KMS-11 (cell line): ENCODE results near the gene PRR12.

Experiments used
- H2AFZ ChIP-seq: fragments of 200-600 bp; sonication (generic); 2 replicates; pipeline ENCODE4 v1.6.1; 2016; ENCODE audit warnings: antibody characterized with exemption, mixed run types, low read depth
- H3K27ac ChIP-seq: fragments of 200-600 bp; sonication (generic); 2 replicates; pipeline ENCODE4 v1.6.1; 2016; ENCODE audit warnings: mild to moderate bottlenecking, mixed run types
- H3K27me3 ChIP-seq: fragments of 200-600 bp; sonication (generic); 2 replicates; pipeline ENCODE4 v1.6.1; 2017; ENCODE audit warnings: mild to moderate bottlenecking, low read depth, mixed run types, moderate library complexity; ENCODE audit not compliant: insufficient read depth
- H3K36me3 ChIP-seq: fragments of 200-600 bp; sonication (generic); 2 replicates; pipeline ENCODE4 v1.6.1; 2017; ENCODE audit warnings: mild to moderate bottlenecking, mixed run types; ENCODE audit not compliant: insufficient read depth
- H3K4me1 ChIP-seq: fragments of 200-600 bp; sonication (generic); 2 replicates; pipeline ENCODE4 v1.6.1; 2016; ENCODE audit warnings: mild to moderate bottlenecking, low read depth, mixed run types; ENCODE audit not compliant: poor library complexity, severe bottlenecking
- H3K4me2 ChIP-seq: fragments of 200-600 bp; sonication (generic); 2 replicates; pipeline ENCODE4 v1.7.0; 2016; ENCODE audit warnings: mild to moderate bottlenecking, mixed run types
- H3K4me3 ChIP-seq: fragments of 200-600 bp; sonication (generic); IDR thresholded peaks from 2 replicates; pipeline ENCODE4 v1.6.1; 2017; ENCODE audit warnings: low read depth, low read length, mixed read lengths; ENCODE audit not compliant: insufficient read depth
- H3K79me2 ChIP-seq: fragments of 200-600 bp; sonication (generic); 2 replicates; pipeline ENCODE4 v1.6.1; 2016; ENCODE audit warnings: low read depth, mixed run types; ENCODE audit not compliant: insufficient read depth
- H3K9ac ChIP-seq: fragments of 200-600 bp; sonication (generic); 2 replicates; pipeline ENCODE4 v1.6.1; 2016; ENCODE audit warnings: mild to moderate bottlenecking, mixed run types
- H4K20me1 ChIP-seq: fragments of 200-600 bp; sonication (generic); 2 replicates; pipeline ENCODE4 v1.6.1; 2016; ENCODE audit warnings: mild to moderate bottlenecking, mixed run types; ENCODE audit not compliant: insufficient read depth
- TF ChIP-seq, protein P1 (sequence below): fragments of 200-600 bp; sonication (generic); conservative IDR thresholded peaks from 2 replicates; pipeline ENCODE4 v1.6.1; 2017; ENCODE audit warnings: low read depth, mild to moderate bottlenecking, antibody characterized with exemption, low read length, moderate library complexity, mixed read lengths

The PRR12 gene

DNA sequence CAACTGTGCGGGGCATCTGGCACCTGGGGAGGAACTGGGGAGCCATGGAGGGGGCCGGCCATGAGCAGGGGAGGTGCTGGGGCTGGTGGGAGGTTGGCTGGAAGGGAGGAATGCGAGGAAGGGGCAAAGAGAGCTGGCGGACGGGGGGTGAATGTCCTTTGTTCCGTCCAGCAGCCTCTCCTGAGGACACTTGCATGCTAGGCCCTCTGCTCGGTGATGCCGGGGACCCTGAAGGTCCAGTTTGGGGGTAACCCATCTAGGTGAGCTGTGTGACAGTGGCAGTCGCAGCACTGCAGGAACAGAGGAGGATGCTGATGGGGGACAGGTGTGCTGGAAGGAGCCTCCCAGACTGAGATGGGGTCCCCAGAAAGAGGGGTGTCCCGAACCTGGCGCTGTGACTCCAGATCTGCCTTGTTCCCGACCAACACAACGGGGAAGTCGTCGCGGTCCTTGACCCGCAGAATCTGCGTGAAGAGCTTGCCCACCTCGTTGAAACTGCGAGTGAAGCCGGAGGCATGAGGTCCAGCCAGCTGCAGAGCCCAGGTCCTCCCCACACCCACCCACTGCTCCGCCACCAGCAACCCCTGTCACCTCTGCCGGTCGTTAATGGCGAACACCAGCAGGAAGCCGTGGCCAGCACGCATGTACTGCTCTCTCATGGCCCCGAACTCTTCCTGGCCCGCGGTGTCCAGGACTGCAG is 45.4 kb downstream of the PRR12 start:
- H3K27ac ChIP-seq: no peak overlapping the region
- H3K4me1 ChIP-seq: peaks cover 21% of the 10 kb centered on the region
- H3K9ac ChIP-seq: no peak overlapping the region
- H2AFZ ChIP-seq: no peak overlapping the region
- no peaks in the 10 kb centered on the region for H4K20me1 ChIP-seq
- TF ChIP-seq, protein P1, sequence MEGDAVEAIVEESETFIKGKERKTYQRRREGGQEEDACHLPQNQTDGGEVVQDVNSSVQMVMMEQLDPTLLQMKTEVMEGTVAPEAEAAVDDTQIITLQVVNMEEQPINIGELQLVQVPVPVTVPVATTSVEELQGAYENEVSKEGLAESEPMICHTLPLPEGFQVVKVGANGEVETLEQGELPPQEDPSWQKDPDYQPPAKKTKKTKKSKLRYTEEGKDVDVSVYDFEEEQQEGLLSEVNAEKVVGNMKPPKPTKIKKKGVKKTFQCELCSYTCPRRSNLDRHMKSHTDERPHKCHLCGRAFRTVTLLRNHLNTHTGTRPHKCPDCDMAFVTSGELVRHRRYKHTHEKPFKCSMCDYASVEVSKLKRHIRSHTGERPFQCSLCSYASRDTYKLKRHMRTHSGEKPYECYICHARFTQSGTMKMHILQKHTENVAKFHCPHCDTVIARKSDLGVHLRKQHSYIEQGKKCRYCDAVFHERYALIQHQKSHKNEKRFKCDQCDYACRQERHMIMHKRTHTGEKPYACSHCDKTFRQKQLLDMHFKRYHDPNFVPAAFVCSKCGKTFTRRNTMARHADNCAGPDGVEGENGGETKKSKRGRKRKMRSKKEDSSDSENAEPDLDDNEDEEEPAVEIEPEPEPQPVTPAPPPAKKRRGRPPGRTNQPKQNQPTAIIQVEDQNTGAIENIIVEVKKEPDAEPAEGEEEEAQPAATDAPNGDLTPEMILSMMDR: no peak
- H3K79me2 ChIP-seq: no peaks in the 10 kb centered on the region
- no peak overlapping the region for H3K4me2 ChIP-seq
- peaks cover 14% of the 10 kb centered on the region; the same call in 1 of the 2 replicates for H3K27me3 ChIP-seq
- no peaks in the 10 kb centered on the region for H3K36me3 ChIP-seq
- no peak overlapping the region for H3K4me3 ChIP-seq

- Histone ChIP-seq H3K9ac (no peak overlapping the region), H3K4me1 (peaks cover 28% of the 10 kb centered on the region), H2AFZ (no peak overlapping the region), H3K4me2 (no peak overlapping the region), H3K27ac (no peak overlapping the region), H3K27me3 (peaks cover 14% of the 10 kb centered on the region; the same call in 1 of the 2 replicates), H3K4me3 (no peak overlapping the region), H4K20me1 (no peaks in the 10 kb centered on the region), H3K79me2 (peaks cover 9% of the 10 kb centered on the region), H3K36me3 (no peaks in the 10 kb centered on the region)
- TF ChIP-seq, protein P1: no peak
These were observed 47.1 kb downstream of the PRR12 start for GRCh38 chr19:49637821-49638738.

DNA sequence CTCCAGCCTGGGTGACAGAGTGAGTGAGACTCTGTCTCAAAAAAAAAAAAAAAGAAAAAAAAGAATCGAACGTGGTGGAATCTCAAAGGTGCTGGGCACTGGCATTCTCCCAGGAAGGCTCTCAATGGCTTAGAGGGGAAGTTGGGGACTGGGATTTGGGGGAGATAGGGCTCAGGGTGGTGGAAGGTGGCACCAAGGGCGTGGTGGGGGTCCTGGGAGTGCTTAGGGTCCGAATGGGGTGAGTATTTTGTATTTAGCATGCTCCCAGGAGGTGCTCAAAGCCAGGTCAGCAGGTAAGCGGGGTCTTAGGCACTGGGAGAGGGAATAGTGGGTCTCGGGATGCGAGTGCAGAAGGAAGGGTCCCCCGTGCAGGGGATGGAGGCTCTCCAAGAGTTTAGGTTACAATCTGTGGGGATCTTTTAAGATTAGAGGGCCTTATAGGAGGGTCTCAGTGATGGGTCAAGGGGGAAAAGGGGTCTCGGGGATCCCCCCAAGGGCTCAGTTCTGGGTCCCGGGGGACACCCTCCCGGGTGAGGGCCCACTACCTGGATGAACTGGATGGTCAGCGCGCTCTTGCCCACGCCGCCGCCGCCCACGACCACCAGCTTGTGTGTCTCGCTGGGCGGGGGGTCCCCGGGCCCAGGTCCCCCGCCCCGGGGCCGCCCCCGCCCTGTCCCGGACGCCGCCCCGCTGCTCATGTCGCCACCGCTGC is 48.6 kb downstream of the PRR12 start:
- Histone ChIP-seq H3K36me3 (no peaks in the 10 kb centered on the region), H3K79me2 (peaks cover 24% of the 10 kb centered on the region), H2AFZ (peak overlapping the region; percentile 63; the same call in 1 of the 2 replicates), H3K4me1 (peaks cover 35% of the 10 kb centered on the region), H3K4me2 (peak overlapping the region; percentile 84), H3K27me3 (peaks cover 14% of the 10 kb centered on the region; the same call in 1 of the 2 replicates), H4K20me1 (no peaks in the 10 kb centered on the region), H3K4me3 (no peak overlapping the region), H3K9ac (peak overlapping the region; percentile 42; the same call in 1 of the 2 replicates), H3K27ac (no peak overlapping the region)
- TF ChIP-seq, protein P1: no peak
